22Rv1 (cell line): ENCODE results near the gene TNRC18.

Source experiments
- H3K27ac ChIP-seq: fragments of 450-650 bp; 2 replicates; pipeline ENCODE4 v1.5.1; 2017
- CTCF ChIP-seq: fragments of 450-650 bp; IDR thresholded peaks from 2 replicates; pipeline ENCODE4 v1.5.1; 2017; ENCODE audit warnings: mild to moderate bottlenecking
- ZFX ChIP-seq: fragments of 450-650 bp; IDR thresholded peaks from 2 replicates; pipeline ENCODE4 v1.6.1; 2017; ENCODE audit warnings: antibody characterized with exemption, borderline replicate concordance

TNRC18 gene

GRCh38 chr7:5345671-5346070, 78.0 kb downstream of the TNRC18 start:
- H3K27ac ChIP-seq = no peak overlapping the region
- TF ChIP-seq CTCF = no peak
- no peak for TF ChIP-seq ZFX

- TF ChIP-seq ZFX = no peak
- no peak for TF ChIP-seq CTCF
- H3K27ac ChIP-seq = no peak overlapping the region
Measured at GRCh38 chr7:5345171-5345570, 78.5 kb downstream of the TNRC18 start.

GRCh38 chr7:5344342-5344741, 79.3 kb downstream of the TNRC18 start:
- no peak overlapping the region for H3K27ac ChIP-seq
- TF ChIP-seq CTCF (no peak), ZFX (no peak)

- TF ChIP-seq ZFX = no peak
- TF ChIP-seq CTCF = no peak
Measured at GRCh38 chr7:5343884-5344283, 79.8 kb downstream of the TNRC18 start.

GRCh38 chr7:5342631-5343030, 81.0 kb downstream of the TNRC18 start:
- H3K27ac ChIP-seq = no peak overlapping the region
- TF ChIP-seq ZFX (no peak), CTCF (no peak)

More at GRCh38 chr7:5343884-5344283, 79.8 kb downstream of the TNRC18 start:
- no peak overlapping the region for H3K27ac ChIP-seq

GRCh38 chr7:5339955-5340354, 83.7 kb downstream of the TNRC18 start:
- no peak overlapping the region for H3K27ac ChIP-seq
- no peak for TF ChIP-seq ZFX
- TF ChIP-seq CTCF = no peak

- no peak overlapping the region for H3K27ac ChIP-seq
- TF ChIP-seq ZFX (no peak), CTCF (no peak)
Measured at GRCh38 chr7:5337047-5337446, 86.6 kb downstream of the TNRC18 start.
